SIG-M5 (cell line): Measurements from ENCODE around the gene ZNF280D.

ENCODE experiments used
- DNase-seq: peaks from one replicate; lab custom pipeline; 2025; lab: John Stamatoyannopoulos, UW

Gene ZNF280D

GRCh38 chr15:56752986-56753385 lies 19.7 kb upstream of the ZNF280D start:
- no peak for DNase-seq

- DNase-seq: no peak
Measured at GRCh38 chr15:56749982-56750381, 16.7 kb upstream of the ZNF280D start.

GRCh38 chr15:56744701-56745683 lies 11.7 kb upstream of the ZNF280D start:
- no peak for DNase-seq

GRCh38 chr15:56741541-56741940 lies 8.2 kb upstream of the ZNF280D start:
- DNase-seq: no peak

- DNase-seq: no peak
Measured at GRCh38 chr15:56739964-56740640, 6.8 kb upstream of the ZNF280D start.

- no peak for DNase-seq
Measured at GRCh38 chr15:56739474-56739873, 6.2 kb upstream of the ZNF280D start.

GRCh38 chr15:56737791-56738190 lies 4.5 kb upstream of the ZNF280D start:
- DNase-seq: no peak

- DNase-seq: no peak
Measured at GRCh38 chr15:56736881-56737707, 3.8 kb upstream of the ZNF280D start.

GRCh38 chr15:56736308-56736707 lies 3.0 kb upstream of the ZNF280D start:
- no peak for DNase-seq

- no peak for DNase-seq
Measured at GRCh38 chr15:56735589-56735988, 2.3 kb upstream of the ZNF280D start.

- DNase-seq: no peak
Measured at GRCh38 chr15:56734013-56734635, 815 bp upstream of the ZNF280D start.

- no peak for DNase-seq
Measured at GRCh38 chr15:56732886-56733135, 498 bp downstream of the ZNF280D start.

- no peak for DNase-seq
Measured at GRCh38 chr15:56732135-56732885, 999 bp downstream of the ZNF280D start.

- DNase-seq: no peak
Measured at GRCh38 chr15:56731548-56731947, 1.8 kb downstream of the ZNF280D start.

- no peak for DNase-seq
Measured at GRCh38 chr15:56729561-56729960, 3.7 kb downstream of the ZNF280D start.

- no peak for DNase-seq
Measured at GRCh38 chr15:56725386-56725785, 7.9 kb downstream of the ZNF280D start.

GRCh38 chr15:56724232-56724631 lies 9.1 kb downstream of the ZNF280D start:
- DNase-seq: no peak

GRCh38 chr15:56723787-56724186 lies 9.5 kb downstream of the ZNF280D start:
- no peak for DNase-seq

GRCh38 chr15:56719774-56720555 lies 13.3 kb downstream of the ZNF280D start:
- no peak for DNase-seq

- no peak for DNase-seq
Measured at GRCh38 chr15:56719021-56719612, 14.2 kb downstream of the ZNF280D start.
